NCI-H1092 (cell line): ENCODE data around the gene PACRG.

Source experiments
- DNase-seq: peaks from one replicate; lab custom pipeline; 2025; lab: John Stamatoyannopoulos, UW

PACRG gene

DNA sequence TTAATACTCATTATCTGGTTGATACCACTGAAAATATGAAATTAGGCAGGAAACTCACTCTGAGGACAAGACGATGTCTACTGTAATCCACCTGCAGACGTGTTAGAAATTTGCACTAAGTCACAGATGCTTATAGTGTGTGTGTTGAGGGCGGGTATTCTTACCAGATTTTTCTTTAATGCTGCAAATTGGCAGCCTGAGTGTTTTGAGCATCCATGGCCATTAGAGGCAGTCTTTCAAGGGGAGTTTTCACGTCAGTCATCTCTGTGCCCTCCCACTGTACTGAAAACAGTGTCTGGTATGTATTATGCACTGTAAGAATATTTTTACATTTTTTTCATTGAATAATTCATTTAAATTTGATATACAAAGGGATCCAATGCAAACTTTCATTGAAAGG is 420.2 kb downstream of the PACRG start:
- no peak for DNase-seq

DNA sequence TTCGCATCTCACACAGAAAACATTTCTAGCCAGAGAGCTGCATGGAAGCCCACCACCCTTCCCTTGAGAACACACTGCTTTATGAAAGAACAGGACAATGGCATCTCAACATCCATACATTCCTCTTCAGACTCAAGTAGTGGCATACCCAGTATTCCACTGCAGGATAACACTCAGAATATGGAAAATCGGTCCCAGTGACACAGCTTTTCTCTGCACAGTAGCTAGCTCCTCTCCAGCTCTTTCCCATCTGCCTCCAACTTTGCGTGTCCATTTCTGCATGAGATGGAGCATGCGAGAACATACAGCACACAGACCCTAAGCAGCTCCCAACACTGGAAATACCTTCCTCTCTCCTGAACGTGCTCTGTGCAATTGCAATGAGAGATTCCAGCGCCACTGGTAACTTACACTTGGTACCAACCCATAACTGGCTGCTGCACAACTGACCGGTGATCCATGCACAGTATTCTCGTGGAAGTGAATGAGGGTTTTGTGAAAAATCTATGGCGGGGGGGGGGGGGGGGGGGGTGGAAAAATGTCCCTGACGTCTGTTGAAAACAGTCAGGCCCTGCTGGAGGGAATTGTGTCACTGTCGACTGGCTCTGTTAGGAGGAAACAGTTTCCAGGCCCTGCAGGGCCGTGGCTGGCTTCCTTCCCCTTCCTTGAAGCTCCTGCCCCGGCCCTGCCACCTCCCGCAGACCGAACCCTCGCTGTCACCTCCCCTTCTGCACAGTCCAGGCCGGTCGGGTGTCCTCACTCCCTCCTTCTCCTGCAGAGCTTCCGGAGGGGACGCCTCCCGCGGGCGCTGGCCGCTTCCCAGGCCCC is 420.9 kb downstream of the PACRG start:
- no peak for DNase-seq

- DNase-seq, result no peak
Observed at GRCh38 chr6:163149279-163149848, 421.6 kb downstream of the PACRG start.

GRCh38 chr6:163151212-163151611 is 423.4 kb downstream of the PACRG start:
- no peak for DNase-seq

DNA sequence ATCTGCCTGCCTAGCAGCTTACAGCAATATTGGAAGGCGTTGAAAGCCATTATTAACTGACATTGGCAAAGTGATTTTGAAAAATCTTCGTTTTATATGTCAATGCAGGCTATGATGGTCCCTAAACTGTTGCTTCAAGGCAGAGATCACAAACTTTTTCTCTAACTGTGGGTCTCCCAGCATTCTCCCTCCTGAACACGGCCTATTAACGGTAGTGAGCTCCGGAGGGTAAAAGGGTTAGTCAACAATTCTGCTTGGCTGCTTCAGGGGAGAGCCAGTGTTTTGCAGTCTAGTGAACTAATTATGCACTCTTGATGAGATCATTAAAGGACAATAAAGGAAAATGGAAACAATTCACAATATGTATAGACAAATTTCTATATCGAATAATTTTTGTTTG is 424.9 kb downstream of the PACRG start:
- no peak for DNase-seq

DNA sequence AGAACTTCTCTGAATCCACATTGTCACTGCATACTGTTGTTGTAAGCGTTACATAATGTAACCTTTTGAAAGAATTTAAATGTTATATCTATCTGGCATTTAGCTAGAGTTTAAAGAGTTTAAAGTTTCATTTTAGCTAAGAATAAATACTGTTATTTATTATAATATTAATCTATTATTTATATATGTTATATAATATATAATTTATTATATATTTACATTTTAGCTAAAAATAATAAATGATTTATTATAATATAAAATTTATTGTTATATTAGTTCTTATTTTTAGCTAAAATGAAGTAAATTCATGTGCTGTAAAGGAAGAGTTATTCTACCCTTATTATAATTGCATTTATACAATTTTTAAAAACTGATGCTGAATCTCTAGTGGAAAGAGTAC is 431.3 kb downstream of the PACRG start:
- DNase-seq, result no peak

GRCh38 chr6:163159689-163160088 is 431.9 kb downstream of the PACRG start:
- no peak for DNase-seq

DNA sequence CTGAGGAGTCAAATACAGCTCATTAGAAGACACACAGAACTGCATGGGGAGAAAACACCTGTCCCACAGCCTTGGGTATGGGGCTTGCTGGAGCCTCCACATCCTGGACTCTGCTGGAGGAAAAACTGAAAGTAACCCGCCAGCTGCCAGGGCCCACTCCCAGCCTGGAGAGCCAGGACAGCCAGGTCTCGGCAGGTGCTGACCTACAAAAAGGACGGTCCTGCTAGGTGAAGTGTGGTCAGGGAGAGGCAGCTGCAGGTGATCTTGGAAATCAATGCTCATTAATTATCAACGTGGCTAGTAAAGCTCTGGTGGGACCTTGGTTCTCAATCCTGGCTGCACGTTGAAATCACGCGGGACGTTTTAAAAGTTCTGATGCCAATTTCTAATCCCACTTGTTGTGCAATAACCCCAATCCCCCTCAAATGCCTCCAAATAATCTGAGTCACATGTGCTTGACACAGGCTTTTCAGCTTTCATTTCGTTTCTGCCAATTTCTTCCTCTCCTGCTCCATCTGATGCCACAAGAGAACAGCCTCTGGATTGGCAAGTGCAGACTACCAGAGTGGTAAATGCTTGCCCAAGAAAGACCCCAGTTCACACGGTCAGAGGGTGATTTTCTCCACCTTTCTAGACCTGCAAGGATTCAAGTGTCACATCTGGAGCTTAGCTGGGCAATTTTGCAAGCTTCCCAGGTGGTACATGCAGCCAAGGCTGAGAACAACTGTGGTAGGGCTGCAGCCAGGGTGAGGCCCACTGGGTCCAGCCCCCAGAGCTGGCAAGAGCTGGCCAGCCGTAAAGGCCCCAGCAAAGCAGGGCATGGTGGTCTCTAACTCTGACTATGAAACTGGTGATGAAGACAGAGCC is 434.5 kb downstream of the PACRG start:
- no peak for DNase-seq

DNA sequence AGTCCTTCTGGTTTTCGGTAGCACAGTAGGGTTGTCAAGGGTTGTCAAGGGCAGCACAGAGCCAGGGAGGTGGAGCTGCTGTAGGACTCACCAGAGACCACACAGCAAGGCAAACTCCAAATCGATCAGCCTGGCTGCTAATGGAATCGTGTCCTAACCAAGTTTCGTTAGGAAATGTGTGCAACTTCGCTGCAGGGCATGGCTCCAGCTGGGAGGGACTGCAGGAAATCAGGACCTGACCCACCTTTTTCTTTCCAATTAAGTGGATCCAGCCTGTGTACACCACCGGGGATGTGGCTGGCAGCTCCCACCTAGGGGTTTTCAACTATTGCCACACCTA is 435.1 kb downstream of the PACRG start:
- DNase-seq, result no peak

- no peak for DNase-seq
Observed at GRCh38 chr6:163164175-163164900, 436.6 kb downstream of the PACRG start.

DNA sequence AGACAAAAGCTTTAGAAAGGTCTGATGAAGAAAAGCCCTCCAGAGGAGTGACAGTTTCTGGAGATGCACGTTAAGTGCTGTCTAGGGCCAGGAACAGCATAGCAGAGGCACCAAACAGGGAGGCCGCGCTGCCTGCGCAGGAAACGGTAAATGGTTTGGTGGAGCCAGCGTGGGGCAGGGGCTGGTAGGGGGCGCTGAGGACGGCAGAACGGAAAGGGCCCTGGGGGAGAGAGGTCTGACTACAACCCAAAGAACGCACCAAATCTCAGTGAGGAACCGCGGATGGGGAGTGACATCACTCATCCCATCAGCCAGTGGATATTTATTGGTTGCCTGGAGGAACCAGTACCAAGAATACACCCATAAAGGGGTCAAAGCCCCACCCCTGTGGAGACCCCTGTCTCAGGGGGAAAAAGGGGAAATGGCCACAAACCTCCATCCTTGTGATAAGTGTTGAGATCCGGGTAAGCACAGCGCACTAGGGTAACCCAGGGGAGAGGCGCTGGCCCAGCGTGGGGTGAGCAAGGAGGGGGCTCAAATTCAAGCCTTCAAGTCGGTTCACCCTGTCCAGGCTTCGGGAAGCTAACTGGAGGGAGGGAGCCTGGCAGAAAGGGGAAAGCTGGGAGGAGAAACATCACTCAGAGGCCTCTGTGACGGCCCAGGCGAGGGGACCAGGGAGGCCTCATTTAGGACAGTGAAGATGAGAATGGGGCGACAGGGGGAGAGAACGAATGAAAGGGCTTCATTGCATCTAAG is 437.6 kb downstream of the PACRG start:
- DNase-seq, result no peak

DNA sequence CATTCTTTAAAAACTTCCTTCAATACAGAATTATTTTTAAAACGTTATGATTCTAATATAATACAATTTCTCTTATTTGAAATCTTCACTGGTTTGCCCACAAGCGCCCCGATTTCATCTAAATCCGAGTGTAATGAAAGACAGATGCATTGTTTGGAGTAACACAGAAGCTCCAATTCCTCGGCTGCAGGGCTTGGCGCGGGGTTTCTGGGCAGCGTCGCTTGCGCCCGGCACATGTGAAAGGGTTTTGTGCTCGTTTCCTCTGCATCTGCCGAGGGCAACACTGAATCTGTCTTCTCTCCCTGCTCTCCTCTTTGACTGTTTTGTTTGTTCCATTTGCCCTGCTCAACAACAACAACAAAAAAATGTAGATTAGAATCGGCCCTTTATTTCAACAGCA is 438.1 kb downstream of the PACRG start:
- DNase-seq, result no peak

- no peak for DNase-seq
Observed at GRCh38 chr6:163166507-163166906, 438.7 kb downstream of the PACRG start.

DNA sequence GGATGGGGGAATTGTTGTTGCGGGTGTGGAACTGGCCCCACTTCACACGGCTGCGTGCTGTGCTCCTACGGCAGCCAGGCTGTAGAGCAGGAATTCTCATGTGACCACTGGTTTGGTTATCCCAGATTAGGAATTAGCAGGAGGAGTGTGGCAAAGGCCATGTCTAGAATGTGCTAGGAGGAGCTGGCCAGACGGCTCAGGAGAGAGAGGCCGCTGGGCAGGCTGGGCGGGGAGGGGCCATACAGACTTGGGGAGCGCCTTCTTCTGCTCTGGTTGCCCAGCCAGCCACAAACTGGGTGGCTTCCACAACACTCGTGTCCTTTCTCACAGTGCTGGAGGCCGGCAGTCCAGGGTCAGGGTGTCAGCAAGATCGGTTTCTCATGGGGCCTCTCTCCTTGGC is 441.7 kb downstream of the PACRG start:
- no peak for DNase-seq

- no peak for DNase-seq
Observed at GRCh38 chr6:163170294-163170883, 442.6 kb downstream of the PACRG start.

- DNase-seq, result no peak
Observed at GRCh38 chr6:163173741-163174140, 446.0 kb downstream of the PACRG start.

DNA sequence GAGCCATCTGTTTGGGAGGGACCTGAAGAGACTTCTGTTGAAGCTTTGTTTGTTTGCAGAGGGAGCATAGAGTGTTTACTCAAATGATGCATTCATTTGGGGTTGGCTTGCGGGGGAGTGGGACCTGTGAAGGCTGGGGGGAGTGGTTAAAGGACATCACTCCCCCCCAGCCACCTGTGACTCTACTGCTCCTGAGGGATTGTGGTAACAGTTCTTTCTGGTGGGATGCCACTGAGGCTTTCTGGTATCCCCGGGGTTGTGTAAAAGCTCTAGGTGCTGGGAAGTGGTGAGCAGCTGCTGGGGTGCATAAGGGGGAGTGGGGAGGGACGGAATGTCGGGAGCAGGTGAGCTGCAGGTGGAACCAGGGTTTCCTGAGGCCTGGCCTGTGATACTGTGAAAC is 447.5 kb downstream of the PACRG start:
- no peak for DNase-seq

DNA sequence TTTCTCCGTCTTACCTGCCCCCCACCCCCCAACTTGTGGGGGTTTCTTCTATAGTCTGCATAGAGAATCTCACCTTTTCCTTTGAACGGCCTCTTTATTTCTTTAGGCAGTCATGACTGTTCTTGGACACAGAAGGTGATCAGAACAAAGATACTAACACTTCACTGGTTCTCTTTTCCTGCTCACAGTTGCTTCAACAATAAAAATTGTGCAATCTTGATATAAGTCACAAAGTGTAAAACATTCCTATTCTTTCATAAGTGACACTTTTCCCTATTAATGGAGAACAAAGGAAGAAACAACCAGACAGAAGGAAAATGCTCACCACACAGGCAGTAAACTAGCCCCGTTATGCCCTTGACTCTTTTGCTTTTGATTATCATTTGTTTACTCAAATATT is 448.3 kb downstream of the PACRG start:
- DNase-seq, result no peak

DNA sequence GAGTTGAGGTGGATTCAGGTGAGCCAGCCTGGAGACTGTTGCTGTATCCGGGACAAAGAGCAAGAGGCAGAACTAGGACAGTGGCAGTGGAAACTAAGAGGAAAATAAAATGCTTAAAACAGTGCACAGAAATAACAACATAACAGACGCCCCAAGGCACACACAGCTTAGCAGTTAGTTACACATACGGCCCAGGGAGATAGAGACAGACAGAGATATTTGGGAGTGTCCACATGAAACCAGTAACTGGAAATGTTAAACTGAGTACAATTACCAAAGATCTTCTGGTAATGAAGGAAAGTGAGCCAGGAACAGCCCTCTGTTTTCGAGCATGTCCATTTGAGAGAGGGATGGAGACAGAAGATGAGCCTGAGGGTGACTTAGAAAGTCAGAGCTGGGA is 449.2 kb downstream of the PACRG start:
- DNase-seq, result no peak

- no peak for DNase-seq
Observed at GRCh38 chr6:163177892-163178420, 450.2 kb downstream of the PACRG start.

GRCh38 chr6:163179061-163179460 is 451.3 kb downstream of the PACRG start:
- DNase-seq, result no peak
